Ascending aorta (tissue), 2 donors: ENCODE measurements around the gene PLSCR3. TPM values are rescaled to one million over a fixed set of nuclear protein-coding genes. Genes with fewer than 3 reads are reported as not detected.

Experiments
- DNase-seq, 2 donors: peaks; one replicate each; pipeline ENCODE4 v3.0.0-alpha.2; 2019; ENCODE audit warnings: low spot score in 2 of 2
- H3K27ac ChIP-seq, 2 donors: fragments of 200-600 bp; sonication (generic); one replicate each; pipeline ENCODE4 v1.5.1; 2016 to 2017; ENCODE audit warnings: mild to moderate bottlenecking in 1 of 2
- H3K27me3 ChIP-seq: fragments of 200-600 bp; sonication (generic); one replicate; pipeline ENCODE4 v1.5.1; 2017
- H3K36me3 ChIP-seq, 2 donors: fragments of 200-600 bp; sonication (generic); one replicate each; pipeline ENCODE4 v1.5.1; 2016
- H3K4me1 ChIP-seq, 2 donors: fragments of 200-600 bp; sonication (generic); one replicate each; pipeline ENCODE4 v1.5.1; 2016 to 2017; ENCODE audit warnings: mild to moderate bottlenecking in 1 of 2
- H3K4me3 ChIP-seq, 2 donors: fragments of 200-600 bp; sonication (generic); one replicate each; pipeline ENCODE4 v1.5.1; 2016 to 2017; ENCODE audit warnings: mild to moderate bottlenecking in 1 of 2
- H3K9me3 ChIP-seq, 2 donors: fragments of 200-600 bp; sonication (generic); one replicate each; pipeline ENCODE4 v1.5.1; 2016
- intact Hi-C: fragments of 100-400 bp; cut with DNase I; formaldehyde crosslinking; loops from one replicate; pipeline ENCODE4 v1.15.1; 2023
- total RNA-seq: library from RNA; depleted of rRNA; stranded (reverse); fragments of >200 nt; gene quantifications from one replicate; pipeline ENCODE4 v1.1.0, GENCODE V29; 2016
- TF ChIP-seq, protein P1 (sequence below), 3 experiments: fragments of 200-600 bp in 2 of 3; fragments of 450-650 bp in 1 of 3; sonication (generic) in 2 of 3; IDR thresholded peaks; one replicate each; pipeline ENCODE4 v1.5.1; 2016 to 2019; ENCODE audit warnings: antibody characterized with exemption in 3 of 3, mild to moderate bottlenecking in 1 of 3, moderate library complexity in 1 of 3

The PLSCR3 gene
- total RNA-seq, 1 donor from 2014 or later: 297 TPM

DNA sequence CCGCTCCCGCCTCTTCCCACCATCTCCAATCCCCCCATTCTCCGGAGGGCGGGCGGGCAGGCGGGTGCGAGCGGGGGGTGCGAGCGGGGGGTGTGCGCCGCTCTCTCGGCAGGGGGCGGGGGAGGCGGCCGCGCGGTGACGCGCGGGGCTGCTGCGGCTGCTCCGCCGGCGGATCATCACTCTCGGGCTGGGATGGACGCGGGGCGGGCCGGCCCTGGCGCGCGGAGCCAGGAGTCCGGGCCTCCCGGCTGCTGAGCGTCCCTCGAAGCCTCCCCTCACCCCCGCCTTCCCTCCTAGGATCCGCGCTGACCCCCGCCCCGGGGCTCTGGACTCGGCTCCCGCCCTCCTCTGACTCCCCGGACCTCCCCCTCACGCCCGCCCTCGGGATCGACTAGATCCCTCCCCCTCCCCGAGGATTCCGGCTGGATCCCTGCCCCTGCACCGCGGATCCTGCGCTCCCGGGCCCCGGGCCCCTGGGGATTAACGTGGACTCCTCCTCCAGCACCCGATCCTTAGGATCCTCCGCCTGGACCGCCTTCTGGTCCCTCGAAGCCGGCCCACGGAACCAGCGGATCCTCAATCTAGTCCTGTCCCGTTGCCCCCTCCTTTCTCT is 10.5 kb upstream of the PLSCR3 start:
- H3K4me3 ChIP-seq: peak overlapping the region; percentile 67 to 85
- H3K4me1 ChIP-seq: peaks cover 0 to 22% of the 10 kb centered on the region in 2 donors
- no peaks in the 10 kb centered on the region for H3K27me3 ChIP-seq
- H3K9me3 ChIP-seq: no peaks in the 10 kb centered on the region
- peaks cover 0 to 7% of the 10 kb centered on the region in 2 donors for H3K36me3 ChIP-seq
- H3K27ac ChIP-seq: peak overlapping the region; percentile 89 to 92
- DNase-seq: peak in 1 of 2 donors; percentile 86
- TF ChIP-seq, protein P1, sequence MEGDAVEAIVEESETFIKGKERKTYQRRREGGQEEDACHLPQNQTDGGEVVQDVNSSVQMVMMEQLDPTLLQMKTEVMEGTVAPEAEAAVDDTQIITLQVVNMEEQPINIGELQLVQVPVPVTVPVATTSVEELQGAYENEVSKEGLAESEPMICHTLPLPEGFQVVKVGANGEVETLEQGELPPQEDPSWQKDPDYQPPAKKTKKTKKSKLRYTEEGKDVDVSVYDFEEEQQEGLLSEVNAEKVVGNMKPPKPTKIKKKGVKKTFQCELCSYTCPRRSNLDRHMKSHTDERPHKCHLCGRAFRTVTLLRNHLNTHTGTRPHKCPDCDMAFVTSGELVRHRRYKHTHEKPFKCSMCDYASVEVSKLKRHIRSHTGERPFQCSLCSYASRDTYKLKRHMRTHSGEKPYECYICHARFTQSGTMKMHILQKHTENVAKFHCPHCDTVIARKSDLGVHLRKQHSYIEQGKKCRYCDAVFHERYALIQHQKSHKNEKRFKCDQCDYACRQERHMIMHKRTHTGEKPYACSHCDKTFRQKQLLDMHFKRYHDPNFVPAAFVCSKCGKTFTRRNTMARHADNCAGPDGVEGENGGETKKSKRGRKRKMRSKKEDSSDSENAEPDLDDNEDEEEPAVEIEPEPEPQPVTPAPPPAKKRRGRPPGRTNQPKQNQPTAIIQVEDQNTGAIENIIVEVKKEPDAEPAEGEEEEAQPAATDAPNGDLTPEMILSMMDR (IDR thresholded peaks at IDR 0.05): no peak
- intact Hi-C loops: loop anchor here (1.0 to 10.0 kb wide), 6 partner anchors 11 to 280 kb away; partner anchors contain the start of genes PLSCR3, POLR2A, SENP3 and TMEM102

DNA sequence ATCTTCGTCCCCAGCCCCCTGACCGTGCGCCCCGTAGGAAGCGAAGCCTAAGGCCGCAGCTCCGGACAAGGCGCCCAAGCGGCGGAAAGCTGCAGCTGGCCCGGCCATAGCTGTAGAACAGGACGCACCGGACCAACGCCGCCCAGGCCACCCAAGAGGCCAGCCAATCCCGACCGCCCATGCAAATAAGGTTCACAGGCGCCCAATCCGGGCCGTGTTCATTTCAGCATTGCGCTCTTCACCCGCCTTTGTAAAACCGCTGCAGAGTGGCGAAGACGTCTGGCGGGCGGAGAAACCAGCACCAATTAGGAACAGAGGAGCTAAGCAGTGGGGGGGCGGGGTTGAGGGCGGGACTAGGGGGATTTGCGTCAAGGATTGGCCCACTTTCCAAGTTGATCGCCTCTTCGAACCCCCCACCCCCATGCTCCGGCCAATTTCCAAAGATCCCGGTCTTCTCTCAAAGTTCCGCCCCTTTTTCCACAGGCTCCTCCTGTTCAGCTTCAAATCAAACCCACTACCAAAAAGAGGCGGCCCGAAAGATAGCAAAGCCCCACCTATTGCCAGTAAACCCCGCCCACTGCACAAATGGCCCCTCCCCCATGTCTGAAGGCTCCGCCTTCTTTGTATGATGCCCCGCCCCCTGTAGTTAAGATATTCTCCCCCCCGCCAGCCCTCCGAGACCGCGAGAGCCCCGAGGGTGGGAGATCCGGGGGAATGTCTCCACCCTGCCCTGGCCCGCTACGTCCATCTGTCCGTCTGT is 9.8 kb upstream of the PLSCR3 start, which contains the start of gene TMEM256:
TMEM256 (minus strand) TSS at position 121 of the 760 bp plus-strand sequence; CDS start at position 108, 13 bp downstream.
- Histone ChIP-seq H3K4me1 (peaks cover 0 to 22% of the 10 kb centered on the region in 2 donors), H3K27ac (peak within 1 kb of the TSS; percentile 89 to 92), H3K27me3 (no peaks in the 10 kb centered on the region), H3K4me3 (peak within 1 kb of the TSS; percentile 69 to 85), H3K9me3 (no peaks in the 10 kb centered on the region), H3K36me3 (peaks cover 0 to under 1% of the 10 kb centered on the region in 2 donors)
- peak; percentile 97 to 100 for DNase-seq
- TF ChIP-seq, protein P1 (IDR thresholded peaks at IDR 0.05): peak in 2 of 3 experiments; percentile 5 to 25
- intact Hi-C loops: loop anchor here (1.0 to 10.0 kb wide), 7 partner anchors 10 to 281 kb away; partner anchors contain the start of genes PLSCR3, POLR2A, SENP3 and TMEM102

DNA sequence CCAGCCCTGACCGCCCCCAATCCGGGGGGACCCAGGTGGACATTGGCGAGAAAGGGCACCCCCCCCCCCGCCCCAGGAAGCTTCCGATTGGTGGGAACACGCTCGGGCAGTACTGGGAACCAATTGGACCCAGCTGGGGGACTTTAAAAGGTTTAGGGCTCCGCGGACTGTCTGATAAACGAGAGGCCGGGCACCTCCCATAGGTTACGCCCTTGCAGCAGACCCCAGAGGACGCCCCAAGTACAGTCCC is 9.3 kb upstream of the PLSCR3 start:
- DNase-seq: no peak
- peak overlapping the region; percentile 69 to 85 for H3K4me3 ChIP-seq
- H3K27ac ChIP-seq: peak overlapping the region; percentile 87 to 92
- intact Hi-C loops: loop anchor here (1.0 to 10.0 kb wide), 2 partner anchors 73 to 281 kb away; partner anchors contain the start of genes TP53 and WRAP53
- peaks cover 0 to 22% of the 10 kb centered on the region in 2 donors for H3K4me1 ChIP-seq
- H3K27me3 ChIP-seq: no peaks in the 10 kb centered on the region
- H3K36me3 ChIP-seq: no peaks in the 10 kb centered on the region
- TF ChIP-seq, protein P1 (IDR thresholded peaks at IDR 0.05): no peak
- no peaks in the 10 kb centered on the region for H3K9me3 ChIP-seq

DNA sequence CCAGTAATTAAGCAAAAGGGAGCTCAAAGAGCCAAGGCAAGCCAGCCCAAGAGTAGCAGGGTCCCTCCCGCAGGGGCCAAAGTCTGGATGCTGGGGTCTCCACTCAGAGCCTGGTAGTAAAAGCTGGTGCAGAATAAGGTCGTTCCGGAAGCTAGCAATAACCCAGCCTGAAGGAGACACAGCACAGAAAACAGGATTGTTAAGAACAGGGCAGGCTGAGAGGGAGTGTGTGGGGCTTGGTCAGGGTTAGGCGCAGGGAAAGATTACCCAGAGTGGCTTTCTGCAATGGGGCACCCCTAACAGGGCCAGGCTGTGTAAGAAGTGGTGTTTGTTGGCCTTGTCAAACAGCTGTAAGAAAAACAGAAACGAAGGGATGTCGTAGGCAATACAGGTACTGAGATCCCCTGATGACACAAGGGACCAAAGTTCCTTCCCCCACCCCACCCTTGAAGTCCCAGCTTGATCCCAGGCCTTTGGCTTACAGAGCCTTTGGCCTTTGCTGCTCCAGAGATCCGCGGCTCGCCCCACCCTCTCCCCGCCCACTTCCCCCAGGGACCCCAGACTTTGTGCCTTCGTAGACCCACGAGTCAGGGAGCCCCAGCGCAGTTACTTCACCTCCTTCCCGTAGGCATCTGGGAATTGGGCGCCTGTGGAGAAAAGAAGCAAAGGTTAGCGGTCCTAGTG is 8.9 kb upstream of the PLSCR3 start:
- no peaks in the 10 kb centered on the region for H3K27me3 ChIP-seq
- peak overlapping the region; percentile 87 to 92 for H3K27ac ChIP-seq
- no peaks in the 10 kb centered on the region for H3K36me3 ChIP-seq
- H3K9me3 ChIP-seq: no peaks in the 10 kb centered on the region
- peak in 1 of 2 donors; percentile 86 for DNase-seq
- peak overlapping the region; percentile 69 to 85 for H3K4me3 ChIP-seq
- intact Hi-C loops: loop anchor here (1.0 to 10.0 kb wide), 2 partner anchors 73 to 282 kb away; partner anchors contain the start of genes TP53 and WRAP53
- peaks cover 0 to 22% of the 10 kb centered on the region in 2 donors for H3K4me1 ChIP-seq
- TF ChIP-seq, protein P1 (IDR thresholded peaks at IDR 0.05): no peak

DNA sequence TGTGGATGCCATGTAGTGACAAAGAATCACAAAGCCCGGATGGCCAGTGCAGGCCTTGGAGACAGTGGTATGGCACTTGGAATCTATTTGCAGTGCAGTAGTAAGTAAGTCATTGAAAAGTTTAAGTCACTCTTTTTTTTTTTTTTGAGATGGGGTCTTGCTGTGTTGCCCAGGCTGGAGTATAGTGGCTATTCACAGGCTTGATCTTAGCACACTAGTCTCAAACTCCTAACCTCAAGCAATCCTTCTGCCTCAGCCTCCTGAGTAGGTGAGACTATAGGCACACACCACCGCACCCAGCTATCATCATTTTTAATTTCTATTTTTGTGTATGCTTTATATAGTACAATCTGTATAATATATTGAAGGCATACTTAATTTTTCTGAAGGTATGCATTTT is 4.3 kb upstream of the PLSCR3 start:
- DNase-seq: no peak
- H3K4me1 ChIP-seq: peaks cover under 1 to 25% of the 10 kb centered on the region in 2 donors
- H3K9me3 ChIP-seq: no peaks in the 10 kb centered on the region
- no peak overlapping the region for H3K4me3 ChIP-seq
- TF ChIP-seq, protein P1 (IDR thresholded peaks at IDR 0.05): no peak
- H3K36me3 ChIP-seq: no peaks in the 10 kb centered on the region
- H3K27me3 ChIP-seq: no peaks in the 10 kb centered on the region
- no peak overlapping the region for H3K27ac ChIP-seq
- intact Hi-C loops: no loop called here
